MM.1S (cell line): ENCODE data around the gene RALA.

ENCODE experiments used
- EZH2 ChIP-seq: fragments of 300-600 bp; sonication (generic); optimal IDR thresholded peaks from 2 replicates; pipeline ENCODE3; 2017; ENCODE audit warnings: low read depth, mild to moderate bottlenecking, antibody characterized with exemption, low read length, mixed read lengths
- EZH2phosphoT487 ChIP-seq: fragments of 300-600 bp; sonication (generic); IDR thresholded peaks from 2 replicates; pipeline ENCODE4 v1.6.1; 2018; ENCODE audit warnings: antibody characterized with exemption, low read length
- TF ChIP-seq, protein P1 (sequence below): fragments of 300-600 bp; sonication (generic); IDR thresholded peaks from 2 replicates; pipeline ENCODE4 v1.5.1; 2016; ENCODE audit warnings: antibody characterized with exemption, low read length, mixed read lengths

GRCh38 chr7:39702133-39702532, 78.8 kb downstream of the RALA start:
- TF ChIP-seq, protein P1, sequence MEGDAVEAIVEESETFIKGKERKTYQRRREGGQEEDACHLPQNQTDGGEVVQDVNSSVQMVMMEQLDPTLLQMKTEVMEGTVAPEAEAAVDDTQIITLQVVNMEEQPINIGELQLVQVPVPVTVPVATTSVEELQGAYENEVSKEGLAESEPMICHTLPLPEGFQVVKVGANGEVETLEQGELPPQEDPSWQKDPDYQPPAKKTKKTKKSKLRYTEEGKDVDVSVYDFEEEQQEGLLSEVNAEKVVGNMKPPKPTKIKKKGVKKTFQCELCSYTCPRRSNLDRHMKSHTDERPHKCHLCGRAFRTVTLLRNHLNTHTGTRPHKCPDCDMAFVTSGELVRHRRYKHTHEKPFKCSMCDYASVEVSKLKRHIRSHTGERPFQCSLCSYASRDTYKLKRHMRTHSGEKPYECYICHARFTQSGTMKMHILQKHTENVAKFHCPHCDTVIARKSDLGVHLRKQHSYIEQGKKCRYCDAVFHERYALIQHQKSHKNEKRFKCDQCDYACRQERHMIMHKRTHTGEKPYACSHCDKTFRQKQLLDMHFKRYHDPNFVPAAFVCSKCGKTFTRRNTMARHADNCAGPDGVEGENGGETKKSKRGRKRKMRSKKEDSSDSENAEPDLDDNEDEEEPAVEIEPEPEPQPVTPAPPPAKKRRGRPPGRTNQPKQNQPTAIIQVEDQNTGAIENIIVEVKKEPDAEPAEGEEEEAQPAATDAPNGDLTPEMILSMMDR, result no peak
- TF ChIP-seq EZH2phosphoT487 (no peak), EZH2 (no peak)
